WTC11 (cell line): ENCODE results near the gene SRGAP1. TPM values are rescaled to one million over a fixed set of nuclear protein-coding genes. Genes with fewer than 3 reads are reported as not detected.

Experiments
- ATAC-seq: fragments of 200-7000 bp; cut with Tn5 transposase; 2 replicates; pipeline ENCODE4 v1.10.0; 2021; ENCODE audit warnings: mild to moderate bottlenecking, moderate library complexity
- CTCF ChIA-PET: fragments of 300-600 bp; sonication (Branson Sonifier 250); formaldehyde crosslinking; loops from one replicate; lab custom pipeline; 2021; ENCODE audit warnings: antibody characterized with exemption; lab: Charles Lee
- POLR2A ChIA-PET: fragments of 350-600 bp; sonication (Branson Sonifier 250); formaldehyde crosslinking; loops from one replicate; lab custom pipeline; 2021; ENCODE audit warnings: antibody characterized with exemption; lab: Charles Lee
- DNase-seq: peaks from one replicate; pipeline ENCODE4 v3.0.0; 2021; ENCODE audit warnings: low spot score
- H3K27ac Mint-ChIP-seq: 2 replicates; pipeline ENCODE4 v1.8.0; 2021; ENCODE audit warnings: mixed read lengths
- H3K27me3 Mint-ChIP-seq: 2 replicates; pipeline ENCODE4 v1.8.0; 2021; ENCODE audit warnings: low read depth, mild to moderate bottlenecking, moderate library complexity, mixed read lengths
- H3K36me3 Mint-ChIP-seq: 2 replicates; pipeline ENCODE4 v1.8.0; 2021; ENCODE audit warnings: mixed read lengths
- H3K4me1 Mint-ChIP-seq: 2 replicates; pipeline ENCODE4 v1.8.0; 2022; ENCODE audit warnings: mixed read lengths
- H3K4me3 Mint-ChIP-seq: 2 replicates; pipeline ENCODE4 v1.8.0; 2021; ENCODE audit warnings: mild to moderate bottlenecking, moderate library complexity, mixed read lengths
- H3K9me3 Mint-ChIP-seq: 2 replicates; pipeline ENCODE4 v1.8.0; 2021; ENCODE audit warnings: mixed read lengths
- CREM ChIP-seq: sonication (generic); formaldehyde crosslinking; IDR thresholded peaks from 2 replicates; pipeline ENCODE4 v1.8.1; 2022; ENCODE audit warnings: mild to moderate bottlenecking, missing genetic modification reagents, moderate library complexity
- ESRRA ChIP-seq: sonication (generic); formaldehyde crosslinking; IDR thresholded peaks from 2 replicates; pipeline ENCODE4 v1.8.1; 2022; ENCODE audit warnings: mild to moderate bottlenecking, missing genetic modification reagents, borderline replicate concordance
- KAT7 ChIP-seq: sonication (generic); formaldehyde crosslinking; IDR thresholded peaks from 2 replicates; pipeline ENCODE4 v1.8.1; 2023; ENCODE audit warnings: missing genetic modification reagents, mild to moderate bottlenecking, borderline replicate concordance
- NFYB ChIP-seq: sonication (generic); formaldehyde crosslinking; conservative IDR thresholded peaks from 2 replicates; pipeline ENCODE4 v1.8.0; 2022; ENCODE audit warnings: low read depth, missing genetic modification reagents
- OVOL2 ChIP-seq: fragments of 250-450 bp; sonication (Bioruptor Pico); IDR thresholded peaks from 2 replicates; pipeline ENCODE4 v1.9.0; 2021; ENCODE audit warnings: mild to moderate bottlenecking, borderline replicate concordance
- TCF7 ChIP-seq: sonication (generic); formaldehyde crosslinking; IDR thresholded peaks from 2 replicates; pipeline ENCODE4 v1.8.0; 2022; ENCODE audit warnings: mild to moderate bottlenecking, low read depth, missing genetic modification reagents, moderate library complexity
- ZNF317 ChIP-seq: sonication (generic); formaldehyde crosslinking; IDR thresholded peaks from 2 replicates; pipeline ENCODE4 v1.8.1; 2023; ENCODE audit warnings: low read depth, mild to moderate bottlenecking, moderate library complexity, missing genetic modification reagents, borderline replicate concordance
- ZNF416 ChIP-seq: fragments of 250-450 bp; sonication (Bioruptor Pico); IDR thresholded peaks from 2 replicates; pipeline ENCODE4 v1.9.0; 2021; ENCODE audit warnings: mild to moderate bottlenecking, inconsistent platforms
- ZNF671 ChIP-seq: fragments of 250-450 bp; sonication (Bioruptor Pico); IDR thresholded peaks from 2 replicates; pipeline ENCODE4 v1.8.0; 2021; ENCODE audit warnings: mild to moderate bottlenecking
- total RNA-seq: library from RNA; stranded (reverse); gene quantifications from 3 replicates; pipeline ENCODE4 v1.2.3, GENCODE V29; 2021
- TF ChIP-seq, protein P1 (sequence below): sonication (generic); formaldehyde crosslinking; IDR thresholded peaks from 2 replicates; pipeline ENCODE4 v1.8.0; 2022; ENCODE audit warnings: mild to moderate bottlenecking, missing genetic modification reagents
- TF ChIP-seq, protein P2 (sequence below): fragments of 250-450 bp; sonication (Bioruptor Pico); IDR thresholded peaks from 2 replicates; pipeline ENCODE4 v1.9.0; 2021; ENCODE audit warnings: mild to moderate bottlenecking, borderline replicate concordance
- TF ChIP-seq, protein P3 (sequence below): sonication (generic); formaldehyde crosslinking; IDR thresholded peaks from 2 replicates; pipeline ENCODE4 v1.8.1; 2022; ENCODE audit warnings: low read depth, mild to moderate bottlenecking, moderate library complexity, missing genetic modification reagents, borderline replicate concordance
- TF ChIP-seq, protein P4 (sequence below): sonication (generic); formaldehyde crosslinking; IDR thresholded peaks from 2 replicates; pipeline ENCODE4 v1.8.1; 2023; ENCODE audit warnings: mild to moderate bottlenecking, missing genetic modification reagents, moderate library complexity
- TF ChIP-seq, protein P5 (sequence below): sonication (generic); formaldehyde crosslinking; conservative IDR thresholded peaks from 2 replicates; pipeline ENCODE4 v1.8.1; 2023; ENCODE audit warnings: mild to moderate bottlenecking, low read depth, missing genetic modification reagents, moderate library complexity
- TF ChIP-seq, protein P6 (sequence below): fragments of 250-450 bp; sonication (Bioruptor Pico); IDR thresholded peaks from 2 replicates; pipeline ENCODE4 v2.1.2; 2022; ENCODE audit warnings: mild to moderate bottlenecking, moderate library complexity

The SRGAP1 gene
- total RNA-seq, 1 experiment from 2014 or later = 10.3 TPM

DNA sequence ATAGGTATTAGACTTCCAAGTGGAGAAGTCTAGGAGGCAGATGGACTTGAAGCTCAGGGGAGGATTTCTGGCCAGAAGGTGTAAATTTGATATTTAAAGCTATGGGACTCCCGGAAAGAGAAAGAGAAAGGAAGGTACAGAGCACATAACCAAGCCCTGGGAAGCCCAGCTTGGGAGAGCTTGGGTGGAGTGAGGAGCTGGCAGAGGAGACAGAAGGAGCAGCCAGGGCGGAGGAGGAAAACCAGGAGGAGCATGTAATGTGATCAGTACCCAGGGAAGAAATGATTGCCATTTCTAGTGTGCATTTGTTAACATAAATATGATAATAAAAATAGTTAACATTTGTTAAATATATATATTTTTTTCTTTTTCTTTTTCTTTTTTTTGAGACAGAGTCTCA, 310.2 kb downstream of the SRGAP1 start:
- ATAC-seq = no peak
- Mint-ChIP-seq H3K27ac (no peak overlapping the region), H3K27me3 (no peaks in the 10 kb centered on the region), H3K9me3 (peaks cover 14% of the 10 kb centered on the region), H3K4me3 (no peak overlapping the region), H3K4me1 (no peaks in the 10 kb centered on the region), H3K36me3 (no peaks in the 10 kb centered on the region)
- DNase-seq = no peak
- no peak for TF ChIP-seq ZNF416 (CRISPR knock-in tag)
- no peak for TF ChIP-seq CREM
- TF ChIP-seq, protein P1, sequence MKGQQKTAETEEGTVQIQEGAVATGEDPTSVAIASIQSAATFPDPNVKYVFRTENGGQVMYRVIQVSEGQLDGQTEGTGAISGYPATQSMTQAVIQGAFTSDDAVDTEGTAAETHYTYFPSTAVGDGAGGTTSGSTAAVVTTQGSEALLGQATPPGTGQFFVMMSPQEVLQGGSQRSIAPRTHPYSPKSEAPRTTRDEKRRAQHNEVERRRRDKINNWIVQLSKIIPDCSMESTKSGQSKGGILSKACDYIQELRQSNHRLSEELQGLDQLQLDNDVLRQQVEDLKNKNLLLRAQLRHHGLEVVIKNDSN (CRISPR knock-in tag) = no peak
- TF ChIP-seq, protein P2, sequence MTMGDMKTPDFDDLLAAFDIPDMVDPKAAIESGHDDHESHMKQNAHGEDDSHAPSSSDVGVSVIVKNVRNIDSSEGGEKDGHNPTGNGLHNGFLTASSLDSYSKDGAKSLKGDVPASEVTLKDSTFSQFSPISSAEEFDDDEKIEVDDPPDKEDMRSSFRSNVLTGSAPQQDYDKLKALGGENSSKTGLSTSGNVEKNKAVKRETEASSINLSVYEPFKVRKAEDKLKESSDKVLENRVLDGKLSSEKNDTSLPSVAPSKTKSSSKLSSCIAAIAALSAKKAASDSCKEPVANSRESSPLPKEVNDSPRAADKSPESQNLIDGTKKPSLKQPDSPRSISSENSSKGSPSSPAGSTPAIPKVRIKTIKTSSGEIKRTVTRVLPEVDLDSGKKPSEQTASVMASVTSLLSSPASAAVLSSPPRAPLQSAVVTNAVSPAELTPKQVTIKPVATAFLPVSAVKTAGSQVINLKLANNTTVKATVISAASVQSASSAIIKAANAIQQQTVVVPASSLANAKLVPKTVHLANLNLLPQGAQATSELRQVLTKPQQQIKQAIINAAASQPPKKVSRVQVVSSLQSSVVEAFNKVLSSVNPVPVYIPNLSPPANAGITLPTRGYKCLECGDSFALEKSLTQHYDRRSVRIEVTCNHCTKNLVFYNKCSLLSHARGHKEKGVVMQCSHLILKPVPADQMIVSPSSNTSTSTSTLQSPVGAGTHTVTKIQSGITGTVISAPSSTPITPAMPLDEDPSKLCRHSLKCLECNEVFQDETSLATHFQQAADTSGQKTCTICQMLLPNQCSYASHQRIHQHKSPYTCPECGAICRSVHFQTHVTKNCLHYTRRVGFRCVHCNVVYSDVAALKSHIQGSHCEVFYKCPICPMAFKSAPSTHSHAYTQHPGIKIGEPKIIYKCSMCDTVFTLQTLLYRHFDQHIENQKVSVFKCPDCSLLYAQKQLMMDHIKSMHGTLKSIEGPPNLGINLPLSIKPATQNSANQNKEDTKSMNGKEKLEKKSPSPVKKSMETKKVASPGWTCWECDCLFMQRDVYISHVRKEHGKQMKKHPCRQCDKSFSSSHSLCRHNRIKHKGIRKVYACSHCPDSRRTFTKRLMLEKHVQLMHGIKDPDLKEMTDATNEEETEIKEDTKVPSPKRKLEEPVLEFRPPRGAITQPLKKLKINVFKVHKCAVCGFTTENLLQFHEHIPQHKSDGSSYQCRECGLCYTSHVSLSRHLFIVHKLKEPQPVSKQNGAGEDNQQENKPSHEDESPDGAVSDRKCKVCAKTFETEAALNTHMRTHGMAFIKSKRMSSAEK (CRISPR knock-in tag) = no peak
- no peak for TF ChIP-seq ZNF671 (CRISPR knock-in tag)
- no peak for TF ChIP-seq OVOL2 (CRISPR knock-in tag)
- TF ChIP-seq, protein P3, sequence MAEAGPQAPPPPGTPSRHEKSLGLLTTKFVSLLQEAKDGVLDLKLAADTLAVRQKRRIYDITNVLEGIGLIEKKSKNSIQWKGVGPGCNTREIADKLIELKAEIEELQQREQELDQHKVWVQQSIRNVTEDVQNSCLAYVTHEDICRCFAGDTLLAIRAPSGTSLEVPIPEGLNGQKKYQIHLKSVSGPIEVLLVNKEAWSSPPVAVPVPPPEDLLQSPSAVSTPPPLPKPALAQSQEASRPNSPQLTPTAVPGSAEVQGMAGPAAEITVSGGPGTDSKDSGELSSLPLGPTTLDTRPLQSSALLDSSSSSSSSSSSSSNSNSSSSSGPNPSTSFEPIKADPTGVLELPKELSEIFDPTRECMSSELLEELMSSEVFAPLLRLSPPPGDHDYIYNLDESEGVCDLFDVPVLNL (CRISPR knock-in tag) = no peak
- TF ChIP-seq, protein P4, sequence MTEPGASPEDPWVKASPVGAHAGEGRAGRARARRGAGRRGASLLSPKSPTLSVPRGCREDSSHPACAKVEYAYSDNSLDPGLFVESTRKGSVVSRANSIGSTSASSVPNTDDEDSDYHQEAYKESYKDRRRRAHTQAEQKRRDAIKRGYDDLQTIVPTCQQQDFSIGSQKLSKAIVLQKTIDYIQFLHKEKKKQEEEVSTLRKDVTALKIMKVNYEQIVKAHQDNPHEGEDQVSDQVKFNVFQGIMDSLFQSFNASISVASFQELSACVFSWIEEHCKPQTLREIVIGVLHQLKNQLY (CRISPR knock-in tag) = no peak
- TF ChIP-seq, protein P5, sequence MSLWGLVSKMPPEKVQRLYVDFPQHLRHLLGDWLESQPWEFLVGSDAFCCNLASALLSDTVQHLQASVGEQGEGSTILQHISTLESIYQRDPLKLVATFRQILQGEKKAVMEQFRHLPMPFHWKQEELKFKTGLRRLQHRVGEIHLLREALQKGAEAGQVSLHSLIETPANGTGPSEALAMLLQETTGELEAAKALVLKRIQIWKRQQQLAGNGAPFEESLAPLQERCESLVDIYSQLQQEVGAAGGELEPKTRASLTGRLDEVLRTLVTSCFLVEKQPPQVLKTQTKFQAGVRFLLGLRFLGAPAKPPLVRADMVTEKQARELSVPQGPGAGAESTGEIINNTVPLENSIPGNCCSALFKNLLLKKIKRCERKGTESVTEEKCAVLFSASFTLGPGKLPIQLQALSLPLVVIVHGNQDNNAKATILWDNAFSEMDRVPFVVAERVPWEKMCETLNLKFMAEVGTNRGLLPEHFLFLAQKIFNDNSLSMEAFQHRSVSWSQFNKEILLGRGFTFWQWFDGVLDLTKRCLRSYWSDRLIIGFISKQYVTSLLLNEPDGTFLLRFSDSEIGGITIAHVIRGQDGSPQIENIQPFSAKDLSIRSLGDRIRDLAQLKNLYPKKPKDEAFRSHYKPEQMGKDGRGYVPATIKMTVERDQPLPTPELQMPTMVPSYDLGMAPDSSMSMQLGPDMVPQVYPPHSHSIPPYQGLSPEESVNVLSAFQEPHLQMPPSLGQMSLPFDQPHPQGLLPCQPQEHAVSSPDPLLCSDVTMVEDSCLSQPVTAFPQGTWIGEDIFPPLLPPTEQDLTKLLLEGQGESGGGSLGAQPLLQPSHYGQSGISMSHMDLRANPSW (CRISPR knock-in tag) = no peak
- TF ChIP-seq ZNF317 (CRISPR knock-in tag) = no peak
- no peak for TF ChIP-seq KAT7
- TF ChIP-seq TCF7 (CRISPR knock-in tag) = no peak
- TF ChIP-seq, protein P6, sequence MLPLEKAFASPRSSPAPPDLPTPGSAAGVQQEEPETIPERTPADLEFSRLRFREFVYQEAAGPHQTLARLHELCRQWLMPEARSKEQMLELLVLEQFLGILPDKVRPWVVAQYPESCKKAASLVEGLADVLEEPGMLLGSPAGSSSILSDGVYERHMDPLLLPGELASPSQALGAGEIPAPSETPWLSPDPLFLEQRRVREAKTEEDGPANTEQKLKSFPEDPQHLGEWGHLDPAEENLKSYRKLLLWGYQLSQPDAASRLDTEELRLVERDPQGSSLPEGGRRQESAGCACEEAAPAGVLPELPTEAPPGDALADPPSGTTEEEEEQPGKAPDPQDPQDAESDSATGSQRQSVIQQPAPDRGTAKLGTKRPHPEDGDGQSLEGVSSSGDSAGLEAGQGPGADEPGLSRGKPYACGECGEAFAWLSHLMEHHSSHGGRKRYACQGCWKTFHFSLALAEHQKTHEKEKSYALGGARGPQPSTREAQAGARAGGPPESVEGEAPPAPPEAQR (CRISPR knock-in tag) = no peak
- no peak for TF ChIP-seq ESRRA (CRISPR knock-in tag)
- POLR2A ChIA-PET = no interaction called here
- CTCF ChIA-PET = no interaction called here

DNA sequence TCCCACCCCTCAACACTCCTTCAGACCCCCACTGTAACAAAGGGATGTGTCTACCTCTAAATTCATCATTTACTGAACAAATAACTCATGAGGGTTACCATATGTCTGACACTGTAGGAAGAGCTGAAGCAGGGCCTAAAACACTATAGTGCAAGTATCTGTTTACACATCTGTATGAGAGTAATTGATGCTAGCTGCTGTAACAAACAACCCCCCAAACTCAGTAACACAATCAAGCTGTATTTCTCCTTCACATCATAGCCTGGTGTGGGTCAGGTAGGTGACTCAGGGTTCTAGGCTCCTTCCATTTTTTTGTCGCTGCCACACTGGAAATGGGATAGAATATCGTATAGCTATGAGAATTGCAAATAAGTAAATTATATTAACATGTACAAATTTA, 312.6 kb downstream of the SRGAP1 start:
- Mint-ChIP-seq H3K9me3 (peaks cover 17% of the 10 kb centered on the region), H3K27ac (no peak overlapping the region), H3K4me3 (no peak overlapping the region), H3K27me3 (no peaks in the 10 kb centered on the region; the same call in 1 of the 2 replicates), H3K36me3 (no peaks in the 10 kb centered on the region), H3K4me1 (no peaks in the 10 kb centered on the region)
- ChIA-PET CTCF (no interaction called here), POLR2A (no interaction called here)
- no peak for TF ChIP-seq NFYB (CRISPR knock-in tag)
- no peak for DNase-seq
- no peak for ATAC-seq
